Stimulated activated CD4-positive, alpha-beta T cell treated with anti-CD3 and anti-CD28 coated beads, Interleukin-15, amount 100 ng/mL, for 1 hour (primary cell): ENCODE data around the gene PER1.

Experiments used
- DNase-seq, 2 donors: peaks; one replicate each; pipeline ENCODE4 v3.0.0-alpha.2; 2020; ENCODE audit warnings: low read depth in 1 of 2, low spot score in 1 of 2

The PER1 gene

DNA sequence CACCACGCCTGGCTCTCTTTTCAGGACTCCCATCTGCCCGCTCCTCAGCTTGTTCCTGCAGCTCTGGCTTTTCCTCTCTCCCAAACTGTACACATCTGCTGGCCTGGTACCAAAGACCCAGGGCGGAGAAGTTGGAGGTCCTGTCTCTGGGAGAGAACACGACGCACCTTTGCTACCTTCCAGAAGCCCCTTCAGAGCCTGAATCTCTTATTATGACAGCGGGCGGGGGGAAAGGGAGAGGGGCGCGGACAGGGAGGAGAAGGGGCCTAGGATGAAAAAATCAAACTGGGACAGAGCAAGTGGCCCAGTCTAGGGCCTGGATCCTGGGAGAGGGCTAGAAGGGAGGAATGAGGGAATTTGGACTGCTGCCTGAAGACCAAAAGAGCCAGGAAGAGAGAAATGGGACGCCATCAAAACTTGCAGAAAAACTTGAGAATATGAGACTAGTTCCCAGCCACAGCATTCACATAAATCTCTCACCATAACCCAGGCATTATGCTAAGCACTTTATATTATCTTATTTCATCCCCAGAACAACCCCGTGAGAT is 2.5 kb upstream of the PER1 start:
- DNase-seq = no peak

DNA sequence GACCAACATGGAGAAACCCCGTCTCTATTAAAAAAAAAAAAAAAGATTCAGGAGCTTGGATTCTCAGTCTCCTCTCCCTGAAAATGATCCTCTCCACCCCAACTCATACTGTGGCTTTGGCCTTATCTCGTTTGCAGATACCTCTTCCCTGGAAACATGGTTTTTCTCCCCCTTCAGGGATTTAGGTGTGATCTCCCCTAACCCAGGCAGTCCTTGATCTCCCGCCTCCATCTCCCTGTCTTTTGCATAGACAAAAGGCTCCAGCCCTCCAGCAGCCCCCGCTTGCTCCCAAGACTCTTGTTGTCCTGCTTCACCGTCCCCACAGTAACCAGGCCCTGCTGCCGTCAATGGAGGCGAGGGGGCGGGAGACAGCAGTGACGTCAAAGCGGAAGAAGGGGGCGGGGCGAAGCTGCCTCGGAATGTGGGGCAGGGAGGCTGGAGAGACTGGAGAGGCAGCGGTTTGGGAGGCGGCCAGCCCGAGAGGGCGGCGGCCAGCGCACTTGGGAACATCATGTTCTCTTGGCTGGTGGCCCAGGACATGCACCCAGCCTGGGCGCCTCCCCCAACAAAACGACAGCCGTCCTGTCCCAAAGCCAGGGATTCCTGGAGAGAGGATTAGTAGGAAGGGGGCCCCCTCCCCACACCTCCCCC is 1.9 kb upstream of the PER1 start:
- DNase-seq = peak; percentile 73 to 75

DNA sequence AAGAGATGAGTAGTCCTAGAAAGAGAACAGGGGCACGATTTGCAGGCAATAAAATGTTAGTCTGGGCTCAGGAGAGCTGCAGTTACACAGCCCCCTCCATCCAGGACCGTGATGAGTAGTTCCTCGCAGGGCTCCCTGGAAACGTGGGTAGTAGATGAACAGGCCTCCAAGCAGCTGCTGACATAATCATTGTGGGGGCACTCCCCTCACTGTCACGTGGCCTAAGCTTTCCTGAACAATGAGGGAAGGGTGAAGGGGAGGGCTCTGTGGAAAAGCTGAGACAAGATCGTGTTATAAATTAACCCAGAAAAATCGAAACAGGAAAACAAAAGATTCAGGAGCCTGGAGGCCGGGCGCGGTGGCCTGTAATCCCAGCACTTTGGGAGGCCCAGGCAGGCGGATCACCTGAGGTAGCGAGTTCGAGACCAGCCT is 1.3 kb upstream of the PER1 start:
- DNase-seq = no peak

DNA sequence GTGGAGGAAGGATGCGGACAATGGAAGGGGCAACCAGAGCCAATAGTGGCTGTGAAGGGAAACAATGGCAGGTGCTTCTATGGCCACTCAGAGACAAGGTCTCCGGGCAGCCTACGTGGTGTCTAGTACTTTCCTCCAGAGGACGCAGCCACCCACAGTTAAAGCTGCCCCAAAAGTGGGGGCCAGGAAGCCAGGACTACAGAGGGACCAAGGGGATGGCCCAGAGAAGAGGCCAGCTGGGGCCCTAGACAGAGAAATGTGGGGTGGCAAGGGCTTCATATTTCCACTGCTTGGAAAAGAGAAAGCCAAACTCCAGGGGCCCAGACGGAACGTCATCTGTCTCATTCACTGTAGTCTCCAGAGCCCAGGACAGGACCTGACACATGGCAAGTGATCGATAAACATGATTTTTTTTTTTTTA is 837 bp upstream of the PER1 start:
- DNase-seq = no peak

DNA sequence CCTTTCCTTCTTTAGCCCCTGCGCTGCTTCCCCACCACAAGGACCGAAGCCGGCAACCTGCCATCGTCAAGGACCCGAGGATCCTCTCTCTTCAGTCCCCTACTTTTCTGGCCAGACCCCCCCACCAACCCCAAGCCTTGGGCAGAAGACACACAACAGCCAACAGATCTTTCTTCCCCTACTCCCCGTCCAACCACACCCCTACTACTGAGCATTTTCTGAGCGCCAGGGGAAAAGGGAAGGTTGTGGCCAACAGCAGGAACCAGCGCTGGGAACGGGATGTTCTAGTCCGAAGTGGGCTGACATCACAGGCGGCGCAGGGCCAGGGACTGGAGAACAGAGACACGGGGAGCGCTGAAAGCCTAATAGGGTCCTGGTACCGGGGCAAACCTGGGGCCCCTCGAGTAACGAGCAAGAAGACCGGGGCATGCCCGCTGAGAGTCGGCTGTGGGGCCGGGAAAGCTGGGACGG is 528 bp downstream of the PER1 start:
- no peak for DNase-seq

DNA sequence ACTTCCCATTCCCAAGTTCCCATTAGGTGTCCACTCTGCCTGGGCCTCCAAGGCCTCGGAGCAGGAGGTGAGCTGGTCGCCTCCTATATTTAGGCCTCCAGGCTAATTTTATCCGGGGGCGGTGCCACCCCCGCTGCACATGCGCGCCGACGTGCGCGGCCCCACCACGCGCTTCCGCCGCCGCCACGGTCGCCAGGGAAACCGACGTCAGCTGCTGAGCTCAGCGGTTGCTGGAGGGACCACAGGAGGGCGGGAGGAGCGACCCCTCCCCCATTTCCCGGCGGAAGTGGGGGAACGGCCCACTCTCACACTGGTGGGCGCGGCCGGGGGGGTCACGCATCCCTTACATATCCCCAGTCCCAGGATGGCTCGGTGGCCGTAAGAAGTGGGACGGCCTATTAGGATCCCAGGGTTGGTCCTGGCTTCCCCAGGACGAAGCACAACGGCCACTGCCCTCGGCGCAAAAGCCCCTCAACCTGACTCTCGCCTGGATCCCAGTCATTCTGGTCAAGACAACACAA is 1.0 kb downstream of the PER1 start:
- DNase-seq = peak; percentile 74 to 81

DNA sequence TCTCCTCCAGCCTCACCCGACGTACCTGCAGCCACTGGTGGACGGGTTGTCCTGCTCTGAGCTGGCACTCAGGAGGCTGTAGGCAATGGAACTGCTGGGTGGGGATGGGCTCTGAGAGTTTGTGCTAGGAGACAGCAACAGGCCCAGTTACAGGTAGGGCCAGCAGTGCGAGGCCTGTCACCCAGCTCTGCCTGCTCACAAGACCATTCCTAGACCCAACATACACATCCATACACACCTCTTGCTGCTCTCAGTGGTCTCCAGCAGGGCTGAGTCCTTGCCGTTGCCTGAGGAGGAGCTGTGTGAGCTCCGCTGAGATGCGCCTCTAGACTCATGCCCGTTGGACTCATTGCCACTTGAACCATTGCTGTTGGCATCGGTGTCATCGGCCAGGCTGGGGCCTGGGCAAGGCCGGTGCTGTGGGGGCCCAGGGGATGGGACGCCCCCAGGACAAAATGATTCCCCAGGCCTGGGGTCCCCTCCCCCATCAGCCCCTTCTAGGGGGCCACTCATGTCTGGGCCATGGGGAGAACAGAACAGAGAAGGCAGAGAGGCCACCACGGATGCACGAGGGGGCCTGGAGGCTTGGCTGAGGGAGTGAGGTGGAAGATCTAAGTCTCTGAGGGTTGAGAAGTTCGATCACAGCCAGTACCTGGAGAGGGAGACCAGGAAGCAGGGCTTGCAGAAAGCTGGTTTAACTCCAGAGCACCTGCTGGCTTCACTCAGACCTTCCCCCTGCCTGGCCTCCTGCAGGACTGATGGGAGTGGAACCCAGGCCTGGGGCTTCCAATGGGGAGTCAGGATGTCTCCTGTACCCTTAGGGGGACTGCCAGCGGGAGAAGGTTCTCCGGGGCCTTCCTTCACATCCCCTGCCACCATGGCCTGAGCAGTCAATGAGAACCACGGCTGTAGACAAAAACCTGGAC is 1.7 kb downstream of the PER1 start:
- DNase-seq = no peak

DNA sequence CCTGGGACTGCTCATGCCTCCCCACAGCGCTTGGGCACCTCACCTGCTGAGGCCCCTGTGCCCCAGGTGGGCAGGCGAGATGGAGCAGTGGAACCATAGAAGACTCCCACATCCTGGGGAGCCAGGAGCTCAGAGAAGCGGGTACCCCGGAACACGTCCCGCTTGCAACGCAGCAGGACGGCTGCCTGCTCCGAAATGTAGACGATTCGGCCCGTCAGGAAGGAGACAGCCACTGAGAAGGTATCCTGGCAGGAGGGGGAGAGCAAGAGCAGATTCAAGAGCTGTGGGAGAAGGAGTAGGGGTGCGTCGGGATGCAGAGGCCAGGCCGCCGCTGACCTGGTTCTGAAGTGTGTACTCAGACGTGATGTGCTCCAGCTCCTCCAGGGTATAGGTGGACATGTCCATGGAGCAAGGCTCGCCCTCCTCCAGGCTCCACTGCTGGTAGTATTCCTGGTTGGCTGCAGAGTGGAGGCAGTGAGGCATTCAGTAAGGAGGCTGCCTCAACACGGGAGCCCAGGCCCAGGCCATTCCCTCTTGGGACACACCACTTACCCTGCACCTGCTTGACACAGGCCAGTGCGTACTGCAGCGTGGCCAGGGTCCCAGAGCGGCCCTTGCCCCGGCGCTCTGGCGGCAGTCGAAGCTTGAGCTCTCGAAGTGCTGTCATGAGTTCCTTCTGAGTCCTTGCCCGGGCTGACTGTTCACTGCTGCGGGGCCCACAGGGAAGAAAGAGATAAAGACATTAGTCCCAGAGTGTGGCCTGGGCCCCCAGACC is 2.6 kb downstream of the PER1 start:
- DNase-seq = no peak

DNA sequence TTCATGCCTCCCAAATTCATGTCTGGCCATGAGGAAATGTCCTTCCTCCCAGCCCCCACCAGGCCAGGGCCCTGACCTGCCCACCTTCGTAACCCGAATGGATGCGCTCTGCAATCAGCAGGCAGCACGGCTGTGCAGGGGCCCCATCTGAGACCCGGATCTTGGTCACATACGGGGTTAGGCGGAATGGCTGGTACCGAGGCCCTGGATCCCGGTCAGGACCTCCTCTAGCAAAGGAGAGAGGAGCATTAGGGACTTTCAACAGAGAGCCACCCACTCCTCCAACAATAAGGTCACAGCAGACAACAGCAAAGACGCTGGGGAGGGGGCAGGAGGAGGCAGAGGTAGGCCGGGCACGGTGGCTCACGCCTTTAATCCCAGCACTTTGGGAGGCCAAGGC is 3.6 kb downstream of the PER1 start:
- DNase-seq = no peak

DNA sequence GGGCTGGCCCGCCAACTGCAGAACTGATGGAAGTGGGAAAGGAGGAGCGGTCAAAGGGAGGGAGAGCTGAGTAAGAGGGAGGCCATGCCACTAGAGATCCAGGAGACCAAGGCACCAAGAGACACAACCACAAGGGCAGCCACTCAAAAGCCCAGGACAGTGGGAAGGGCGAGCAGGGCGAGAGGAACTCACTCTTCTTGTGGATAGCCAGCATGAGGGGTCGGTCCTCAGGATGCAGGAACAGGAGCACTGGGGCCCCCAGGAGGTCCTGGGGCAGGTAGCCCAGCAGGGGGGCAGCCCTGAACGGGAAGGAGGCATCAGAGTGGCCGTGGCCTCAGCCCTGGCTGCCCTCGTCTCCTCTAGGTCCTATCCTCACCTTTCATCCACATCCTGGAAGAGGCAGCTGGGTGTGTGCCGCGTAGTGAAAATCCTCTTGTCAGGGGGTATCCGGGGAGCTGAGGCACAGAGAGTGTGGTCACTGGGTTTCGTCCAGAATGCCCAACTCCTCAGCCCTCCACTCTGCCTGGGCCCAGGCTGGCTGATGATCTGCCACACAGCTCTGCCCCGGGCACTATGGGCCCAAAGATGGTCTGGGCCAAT is 4.3 kb downstream of the PER1 start:
- DNase-seq = no peak

DNA sequence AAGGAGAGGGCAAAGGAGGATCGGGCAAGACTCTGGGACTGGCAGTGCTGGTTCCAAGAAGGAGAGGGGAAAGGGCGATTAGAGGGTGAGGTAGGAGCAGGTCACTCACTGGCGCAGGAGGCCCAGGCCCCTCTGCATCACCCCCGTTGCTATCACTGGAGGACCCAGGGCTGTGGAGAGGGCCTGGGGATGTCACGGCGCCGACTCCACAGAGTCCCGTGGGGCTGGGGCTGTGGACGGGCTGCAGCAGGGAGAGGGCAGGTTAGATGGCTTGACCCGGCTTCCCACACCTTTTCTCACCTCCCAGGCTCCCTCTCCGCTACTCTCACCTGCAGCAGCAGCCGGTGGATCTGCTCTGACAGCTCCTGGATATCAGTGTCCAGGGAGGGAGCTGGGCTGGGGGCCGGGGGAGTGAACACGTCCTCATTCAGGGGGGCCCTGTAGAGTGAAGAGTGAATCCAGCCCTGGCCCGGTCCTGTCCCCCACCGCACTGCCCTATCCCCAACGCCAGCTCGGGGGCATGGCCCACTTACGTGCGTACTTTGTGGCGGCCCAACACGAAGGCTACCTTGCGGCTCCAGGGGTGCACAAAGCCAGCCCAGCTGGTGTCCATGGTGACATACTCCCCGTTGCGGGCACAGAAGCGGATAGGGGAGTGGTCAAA is 4.9 kb downstream of the PER1 start:
- no peak for DNase-seq

DNA sequence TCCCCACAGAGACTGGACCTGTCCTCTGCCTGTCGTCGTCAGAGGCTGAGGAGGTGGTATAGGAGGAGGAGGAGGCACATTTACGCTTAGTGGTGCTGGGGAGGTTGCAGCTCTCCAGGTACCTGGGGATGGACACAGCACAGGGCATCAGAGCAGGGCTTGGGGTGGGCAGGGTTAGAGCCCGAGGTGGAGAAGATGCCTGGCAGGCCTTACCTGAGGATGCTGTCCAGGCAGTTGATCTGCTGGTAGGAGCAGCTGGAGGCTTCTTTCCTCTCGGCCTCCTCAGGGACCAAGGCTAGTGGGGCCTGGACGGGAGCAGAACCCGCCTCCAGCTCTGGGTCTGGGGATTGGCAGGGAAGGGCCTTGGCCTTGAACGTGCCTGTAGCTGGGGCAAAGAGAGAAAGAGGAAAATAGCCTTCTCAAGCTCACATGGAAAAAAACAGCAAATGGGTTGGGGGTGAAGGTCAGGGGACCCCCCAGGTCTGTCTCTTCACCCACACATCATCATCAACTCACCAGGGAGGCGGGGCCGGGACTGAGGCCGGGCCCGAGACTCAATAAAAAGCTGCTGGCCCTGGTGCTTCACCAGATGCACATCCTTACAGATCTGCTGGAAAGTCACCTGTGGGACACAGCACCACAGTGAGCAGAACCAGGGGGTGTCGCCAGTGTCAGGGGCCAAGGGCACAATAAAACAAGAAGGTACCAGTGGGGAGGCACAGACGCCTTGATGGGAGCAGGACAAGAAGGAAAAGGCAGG is 5.6 kb downstream of the PER1 start:
- no peak for DNase-seq

DNA sequence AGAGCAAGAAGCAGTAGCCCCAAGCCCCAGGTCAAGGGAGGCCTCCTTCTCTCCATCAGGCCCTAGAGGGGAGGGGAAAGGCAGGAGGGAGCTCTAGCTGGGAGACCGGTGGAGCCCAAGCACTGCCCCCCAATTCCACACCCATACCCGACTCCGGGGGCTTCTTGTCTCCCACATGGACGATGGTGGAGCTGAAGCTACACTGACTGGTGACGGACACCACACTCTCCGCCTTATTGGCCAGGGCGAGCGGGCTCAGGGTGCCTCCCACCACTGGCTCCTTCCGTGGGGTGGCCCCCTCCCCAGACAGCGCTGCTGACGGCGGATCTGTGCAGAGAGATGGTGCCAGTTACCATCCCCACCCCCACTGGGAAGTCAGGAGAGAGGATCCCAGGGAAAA is 6.4 kb downstream of the PER1 start:
- DNase-seq = no peak

DNA sequence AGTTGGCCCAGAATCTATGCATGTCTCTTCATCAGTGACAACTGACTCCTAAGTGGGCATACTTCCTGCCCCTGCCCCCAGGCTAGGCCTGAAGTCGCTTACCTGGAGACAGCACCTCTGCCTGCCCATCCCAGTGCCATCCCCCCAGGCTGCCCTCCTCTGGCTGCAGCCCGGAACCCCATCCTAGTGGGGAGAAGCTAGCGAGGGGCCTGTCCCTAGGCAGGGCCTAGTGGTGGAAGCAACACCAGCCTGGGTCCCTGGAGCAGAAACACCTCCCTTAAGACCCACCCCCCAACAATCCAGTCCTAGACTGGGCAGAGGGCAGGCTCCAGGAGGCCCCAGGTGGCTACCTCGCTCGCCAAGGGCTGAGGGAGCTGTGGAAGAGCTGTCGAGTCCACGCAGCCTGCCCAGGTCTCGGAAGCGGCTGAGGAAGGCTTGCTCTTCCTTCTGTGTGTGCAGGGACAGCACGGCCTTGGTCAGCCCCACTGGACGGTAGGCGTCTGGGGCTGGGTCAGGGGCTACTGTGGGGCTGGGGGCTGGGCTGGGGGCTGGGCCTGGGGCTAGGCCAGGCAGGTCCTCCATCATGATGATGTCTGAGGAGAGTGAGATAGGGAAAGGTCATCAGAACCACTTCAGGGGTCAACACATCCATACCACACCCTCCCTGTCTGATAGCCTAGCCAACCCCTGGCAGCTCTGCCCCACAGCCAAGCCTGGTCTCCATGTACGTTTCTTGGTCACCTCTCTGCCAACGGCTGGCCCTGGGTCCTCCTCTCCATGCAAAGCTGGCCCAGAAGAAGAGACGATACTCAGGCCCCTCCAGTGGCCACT is 7.6 kb downstream of the PER1 start:
- DNase-seq = no peak

DNA sequence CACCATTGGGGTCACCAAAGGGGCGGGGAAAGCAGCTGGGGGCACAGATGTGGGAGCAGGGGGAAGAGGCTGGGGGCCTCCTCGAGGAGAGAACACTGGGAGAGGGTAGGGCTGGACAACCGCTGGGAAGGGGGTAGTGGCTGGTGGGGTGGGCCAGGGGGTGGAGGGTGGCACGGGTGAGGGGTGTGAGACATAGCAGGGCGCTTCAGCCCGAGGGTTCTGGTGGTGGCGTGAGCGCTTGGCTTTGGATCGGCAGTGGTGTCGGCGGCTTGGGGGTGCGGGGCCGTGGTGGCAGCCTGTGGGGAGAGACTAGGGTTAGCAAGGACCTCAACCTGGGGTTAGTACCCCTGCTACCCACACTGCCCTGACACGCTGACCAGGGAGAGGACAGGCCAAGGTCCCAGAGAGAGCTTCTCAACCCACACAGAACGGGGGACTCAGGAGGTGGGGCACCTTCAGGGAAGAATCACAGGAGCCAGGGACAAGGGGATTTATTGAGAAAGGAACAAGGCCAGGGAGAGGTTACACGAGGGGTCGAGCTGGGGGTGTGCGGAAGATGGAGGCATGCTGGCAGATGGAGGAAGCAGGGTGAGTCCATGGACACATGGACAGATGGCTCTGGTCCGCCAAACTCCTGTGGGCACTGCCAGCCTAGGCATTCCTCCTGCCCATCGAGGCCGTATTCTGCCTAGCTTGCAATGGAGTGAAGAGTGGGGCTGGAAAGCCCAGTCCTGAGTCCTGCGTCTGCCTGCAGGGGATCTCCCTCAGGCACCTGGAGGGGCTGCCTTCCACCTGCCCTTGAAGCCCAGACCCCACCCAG is 8.4 kb downstream of the PER1 start:
- DNase-seq = no peak

DNA sequence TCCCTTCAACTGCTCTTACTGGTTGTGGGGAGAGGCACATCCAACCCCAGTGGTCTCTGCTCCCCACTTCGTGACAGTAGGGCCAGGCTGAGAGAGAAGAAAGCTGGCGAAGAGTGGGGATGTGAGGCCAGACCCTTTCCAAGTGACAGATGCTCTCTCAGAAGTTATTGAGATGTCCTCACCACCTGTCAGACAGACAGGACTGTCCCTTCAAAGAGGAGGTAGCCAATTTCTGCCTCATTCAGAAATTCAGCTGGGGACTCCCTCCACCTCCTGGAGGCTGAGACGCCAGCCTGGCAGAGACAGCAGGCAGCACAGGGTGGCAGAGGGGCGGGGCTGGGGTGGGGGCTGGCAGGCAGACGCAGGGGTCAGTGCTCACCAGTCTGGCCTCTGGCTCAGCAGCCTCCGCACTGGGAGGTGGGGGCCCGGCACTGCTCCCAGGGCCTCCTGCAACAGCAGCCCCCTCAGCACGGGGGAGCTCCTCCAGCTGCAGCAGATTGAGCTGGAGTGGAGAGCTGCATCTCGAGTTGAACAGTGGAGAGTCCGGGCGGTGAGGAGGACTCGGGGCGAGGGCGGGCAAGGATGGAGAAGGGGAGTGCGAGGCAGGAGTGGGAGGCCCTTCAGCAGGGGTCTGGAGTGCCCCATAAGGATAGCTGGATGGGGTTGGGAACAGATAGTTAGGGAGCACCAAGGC is 9.2 kb downstream of the PER1 start:
- no peak for DNase-seq
